ENCODE data around the gene PIP4K2C.

The PIP4K2C gene

DNA sequence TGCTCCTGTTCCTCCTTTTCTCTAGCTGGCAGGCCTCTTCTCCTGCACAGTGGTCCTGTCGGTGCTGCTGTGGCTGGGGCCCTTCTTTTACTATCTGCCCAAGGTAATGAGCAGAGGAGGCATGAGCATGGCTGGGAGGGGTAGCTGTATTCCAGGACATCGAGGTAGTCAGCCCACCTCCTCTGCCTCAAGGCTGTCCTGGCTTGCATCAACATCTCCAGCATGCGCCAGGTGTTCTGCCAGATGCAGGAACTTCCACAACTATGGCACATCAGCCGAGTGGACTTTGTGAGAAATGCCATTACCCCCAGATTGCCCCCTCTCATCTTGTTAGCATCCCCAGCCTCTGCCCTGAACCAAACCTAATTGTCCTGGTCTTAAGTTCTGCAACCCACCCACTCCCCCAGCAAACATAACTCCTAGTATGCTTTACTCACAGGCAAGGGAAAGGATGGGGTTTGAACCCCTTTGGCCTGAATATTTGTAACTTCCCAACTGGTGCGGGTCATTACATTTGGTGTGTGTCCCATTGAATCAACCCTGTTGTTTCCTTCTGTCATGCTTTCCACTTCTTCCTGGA, 32.9 kb downstream of the PIP4K2C start:
- H3K4me2 ChIP-seq (ENCODE audit: insufficient read depth, low read length): no peak overlapping the region
- TF ChIP-seq, protein P1, sequence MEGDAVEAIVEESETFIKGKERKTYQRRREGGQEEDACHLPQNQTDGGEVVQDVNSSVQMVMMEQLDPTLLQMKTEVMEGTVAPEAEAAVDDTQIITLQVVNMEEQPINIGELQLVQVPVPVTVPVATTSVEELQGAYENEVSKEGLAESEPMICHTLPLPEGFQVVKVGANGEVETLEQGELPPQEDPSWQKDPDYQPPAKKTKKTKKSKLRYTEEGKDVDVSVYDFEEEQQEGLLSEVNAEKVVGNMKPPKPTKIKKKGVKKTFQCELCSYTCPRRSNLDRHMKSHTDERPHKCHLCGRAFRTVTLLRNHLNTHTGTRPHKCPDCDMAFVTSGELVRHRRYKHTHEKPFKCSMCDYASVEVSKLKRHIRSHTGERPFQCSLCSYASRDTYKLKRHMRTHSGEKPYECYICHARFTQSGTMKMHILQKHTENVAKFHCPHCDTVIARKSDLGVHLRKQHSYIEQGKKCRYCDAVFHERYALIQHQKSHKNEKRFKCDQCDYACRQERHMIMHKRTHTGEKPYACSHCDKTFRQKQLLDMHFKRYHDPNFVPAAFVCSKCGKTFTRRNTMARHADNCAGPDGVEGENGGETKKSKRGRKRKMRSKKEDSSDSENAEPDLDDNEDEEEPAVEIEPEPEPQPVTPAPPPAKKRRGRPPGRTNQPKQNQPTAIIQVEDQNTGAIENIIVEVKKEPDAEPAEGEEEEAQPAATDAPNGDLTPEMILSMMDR (IDR thresholded peaks at IDR 0.05; ENCODE audit: borderline replicate concordance, extremely low read depth, low read length, poor library complexity, severe bottlenecking): no peak
- no peak for TF ChIP-seq EZH2 (IDR thresholded peaks at IDR 0.05; ENCODE audit: borderline replicate concordance, low read depth, low read length, severe bottlenecking)
- H3K27ac ChIP-seq (ENCODE audit: low read length): no peak overlapping the region
- no peak overlapping the region for H3K4me3 ChIP-seq (ENCODE audit: low read depth in 1 of 2, low read length in 2 of 2)
- DNase-seq (no peak), ATAC-seq (ENCODE audit: insufficient read depth, low read depth) (no peak)
- no peaks in the 10 kb centered on the region for H3K9me3 ChIP-seq (ENCODE audit: insufficient read depth, low read length, severe bottlenecking)
- H3K79me2 ChIP-seq (ENCODE audit: insufficient read depth, low read length): no peaks in the 10 kb centered on the region
- no peaks in the 10 kb centered on the region for H3K36me3 ChIP-seq (ENCODE audit: insufficient read depth, low read length)
- H3K9ac ChIP-seq (ENCODE audit: low read depth, low read length): no peak overlapping the region
- peaks cover 3% of the 10 kb centered on the region; the same call in 1 of the 2 replicates for H4K20me1 ChIP-seq (ENCODE audit: insufficient read depth, low read length)
- H2AFZ ChIP-seq (ENCODE audit: low read depth, low read length): no peak overlapping the region
- H3K27me3 ChIP-seq (ENCODE audit: insufficient read depth, low read length, poor library complexity): peaks cover 23% of the 10 kb centered on the region
- H3K4me1 ChIP-seq (ENCODE audit: insufficient read depth, low read length): no peaks in the 10 kb centered on the region

DNA sequence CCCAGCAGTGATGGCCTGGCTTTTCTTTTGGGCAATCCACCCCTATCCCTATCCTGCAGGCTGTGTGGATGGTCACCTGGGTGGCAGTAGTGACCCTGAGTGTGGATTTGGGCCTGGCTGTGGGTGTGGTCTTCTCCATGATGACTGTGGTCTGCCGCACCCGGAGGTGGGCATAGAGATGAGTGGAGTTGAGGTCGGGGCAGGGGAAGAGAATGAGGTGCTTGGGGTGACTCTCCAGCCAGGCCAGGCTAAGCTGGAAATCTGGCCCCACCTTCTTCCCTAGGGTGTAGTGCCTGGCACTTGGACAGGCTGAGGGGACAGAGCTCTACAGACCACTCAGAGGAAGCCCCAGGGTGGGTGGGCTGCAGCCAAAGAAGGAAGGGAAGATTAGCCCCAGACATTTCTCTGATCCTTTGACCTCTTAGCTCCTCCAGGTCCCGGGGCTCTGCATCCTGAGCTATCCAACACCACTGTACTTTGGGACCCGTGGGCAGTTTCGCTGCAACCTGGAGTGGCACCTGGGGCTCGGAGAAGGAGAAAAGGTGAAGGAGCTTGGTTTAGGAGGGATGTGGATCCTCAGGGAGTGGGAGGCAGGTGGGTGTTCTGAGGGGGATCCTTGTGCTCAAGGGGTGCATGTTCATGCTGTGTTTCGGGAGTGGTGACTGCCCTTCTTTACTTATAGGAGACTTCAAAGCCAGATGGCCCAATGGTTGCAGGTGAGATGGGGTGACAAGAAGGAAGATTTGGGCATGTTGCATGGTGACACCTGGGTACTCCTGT, 33.6 kb downstream of the PIP4K2C start:
- no peak for TF ChIP-seq EZH2 (IDR thresholded peaks at IDR 0.05; ENCODE audit: borderline replicate concordance, low read depth, low read length, severe bottlenecking)
- TF ChIP-seq, protein P1 (IDR thresholded peaks at IDR 0.05; ENCODE audit: borderline replicate concordance, extremely low read depth, low read length, poor library complexity, severe bottlenecking): no peak
- no peak for DNase-seq
- Histone ChIP-seq H3K27me3 (ENCODE audit: insufficient read depth, low read length, poor library complexity) (peaks cover 23% of the 10 kb centered on the region), H3K4me2 (ENCODE audit: insufficient read depth, low read length) (no peak overlapping the region), H3K9ac (ENCODE audit: low read depth, low read length) (no peak overlapping the region), H3K27ac (ENCODE audit: low read length) (no peak overlapping the region), H3K36me3 (ENCODE audit: insufficient read depth, low read length) (no peaks in the 10 kb centered on the region), H4K20me1 (ENCODE audit: insufficient read depth, low read length) (peaks cover 3% of the 10 kb centered on the region; the same call in 1 of the 2 replicates), H3K4me1 (ENCODE audit: insufficient read depth, low read length) (no peaks in the 10 kb centered on the region), H2AFZ (ENCODE audit: low read depth, low read length) (no peak overlapping the region), H3K9me3 (ENCODE audit: insufficient read depth, low read length, severe bottlenecking) (no peaks in the 10 kb centered on the region), H3K4me3 (ENCODE audit: low read depth in 1 of 2, low read length in 2 of 2) (no peak overlapping the region), H3K79me2 (ENCODE audit: insufficient read depth, low read length) (no peaks in the 10 kb centered on the region)
- no peak for ATAC-seq (ENCODE audit: insufficient read depth, low read depth)

DNA sequence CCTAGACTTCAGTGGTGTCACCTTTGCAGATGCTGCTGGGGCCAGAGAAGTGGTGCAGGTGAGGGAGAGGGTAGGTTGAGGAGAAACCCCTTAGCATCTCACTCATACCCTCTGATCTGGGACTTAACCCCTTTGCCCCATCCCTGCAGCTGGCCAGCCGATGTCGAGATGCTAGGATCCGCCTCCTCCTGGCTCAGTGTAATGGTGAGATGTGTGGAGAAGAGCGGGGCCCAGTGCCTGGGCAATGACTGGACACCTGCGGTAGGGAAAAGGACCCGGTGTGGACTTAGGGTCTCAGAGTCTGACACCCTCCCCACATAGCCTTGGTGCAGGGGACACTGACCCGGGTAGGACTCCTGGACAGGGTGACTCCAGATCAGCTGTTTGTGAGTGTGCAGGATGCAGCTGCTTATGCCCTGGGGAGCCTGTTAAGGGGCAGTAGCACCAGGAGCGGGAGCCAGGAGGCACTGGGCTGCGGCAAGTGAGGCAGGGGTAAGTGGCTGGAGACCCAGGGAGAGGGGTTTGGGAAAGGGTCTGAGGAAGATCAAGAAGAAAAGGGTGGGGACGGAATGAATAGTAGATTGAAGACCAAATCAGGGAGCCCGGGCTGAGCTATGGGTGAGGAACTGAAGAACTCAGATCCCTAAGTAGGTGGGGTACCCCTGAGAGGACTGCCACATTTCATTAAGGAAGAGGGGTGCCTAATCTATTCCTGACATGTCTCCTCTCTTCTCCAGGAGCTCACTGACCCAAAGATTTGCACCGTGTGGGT, 34.5 kb downstream of the PIP4K2C start:
- TF ChIP-seq, protein P1 (IDR thresholded peaks at IDR 0.05; ENCODE audit: borderline replicate concordance, extremely low read depth, low read length, poor library complexity, severe bottlenecking): no peak
- TF ChIP-seq EZH2 (IDR thresholded peaks at IDR 0.05; ENCODE audit: borderline replicate concordance, low read depth, low read length, severe bottlenecking): no peak
- H3K36me3 ChIP-seq (ENCODE audit: insufficient read depth, low read length): no peaks in the 10 kb centered on the region
- no peak for ATAC-seq (ENCODE audit: insufficient read depth, low read depth)

More for the DNA sequence above, 34.5 kb downstream of the PIP4K2C start:
- no peak overlapping the region for H3K27ac ChIP-seq (ENCODE audit: low read length)
- H3K9ac ChIP-seq (ENCODE audit: low read depth, low read length): no peak overlapping the region
- no peaks in the 10 kb centered on the region for H3K9me3 ChIP-seq (ENCODE audit: insufficient read depth, low read length, severe bottlenecking)
- peaks cover 3% of the 10 kb centered on the region; the same call in 1 of the 2 replicates for H4K20me1 ChIP-seq (ENCODE audit: insufficient read depth, low read length)
- H3K4me1 ChIP-seq (ENCODE audit: insufficient read depth, low read length): no peaks in the 10 kb centered on the region
- H3K4me3 ChIP-seq (ENCODE audit: low read depth in 1 of 2, low read length in 2 of 2): no peak overlapping the region
- no peaks in the 10 kb centered on the region for H3K79me2 ChIP-seq (ENCODE audit: insufficient read depth, low read length)
- H2AFZ ChIP-seq (ENCODE audit: low read depth, low read length): no peak overlapping the region
- H3K4me2 ChIP-seq (ENCODE audit: insufficient read depth, low read length): no peak overlapping the region
- H3K27me3 ChIP-seq (ENCODE audit: insufficient read depth, low read length, poor library complexity): peaks cover 20% of the 10 kb centered on the region
- DNase-seq: no peak
